BJ (cell line): ENCODE results near the gene LUZP2. TPM values are rescaled to one million over a fixed set of nuclear protein-coding genes. Genes with fewer than 3 reads are reported as not detected.

ENCODE experiments used
- CTCF ChIA-PET: fragments of 350-600 bp; formaldehyde crosslinking; extraction: SDS; loops from one replicate; lab custom pipeline; 2021; ENCODE audit warnings: antibody characterized with exemption, inconsistent platforms; lab: Yijun Ruan, JAX
- POLR2A ChIA-PET: fragments of 300-600 bp; sonication (Branson Sonifier 250); formaldehyde crosslinking; extraction: SDS; loops from one replicate; lab custom pipeline; 2021; ENCODE audit warnings: antibody characterized with exemption; lab: Charles Lee
- DNase-seq: peaks from one replicate; pipeline ENCODE4 v3.0.0-alpha.2; 2011; ENCODE audit warnings: low read depth
- H3K27me3 ChIP-seq: 2 replicates; pipeline ENCODE4 v1.6.0; 2011; ENCODE audit warnings: low read length; ENCODE audit not compliant: control insufficient read depth, insufficient read depth
- H3K36me3 ChIP-seq: 2 replicates; pipeline ENCODE4 v1.5.1; 2011; ENCODE audit warnings: low read length; ENCODE audit not compliant: control insufficient read depth, insufficient read depth
- H3K4me3 ChIP-seq: 2 replicates; pipeline ENCODE4 v1.5.1; 2011; ENCODE audit warnings: low read depth, mild to moderate bottlenecking, control low read depth, low read length
- CTCF ChIP-seq: IDR thresholded peaks from 2 replicates; pipeline ENCODE4 v1.5.1; 2011; ENCODE audit warnings: low read depth, mild to moderate bottlenecking, control low read depth, inconsistent platforms, low read length, moderate library complexity; ENCODE audit not compliant: insufficient read depth
- polyA plus RNA-seq: library from polyadenylated mRNA; depleted of rRNA; stranded (reverse); fragments of >200 nt; gene quantifications from 2 replicates; pipeline ENCODE4 v1.2.3, GENCODE V29; 2011

LUZP2 gene
- polyA plus RNA-seq, 1 experiment = 0.05 TPM

- Histone ChIP-seq H3K4me3 (no peak overlapping the region), H3K36me3 (no peaks in the 10 kb centered on the region), H3K27me3 (no peaks in the 10 kb centered on the region)
- ChIA-PET POLR2A (no interaction called here), CTCF (no interaction called here)
- DNase-seq = no peak
- no peak for TF ChIP-seq CTCF
Observed at GRCh38 chr11:24748261-24748660, 251.4 kb downstream of the LUZP2 start.

- no peaks in the 10 kb centered on the region for H3K27me3 ChIP-seq
- H3K4me3 ChIP-seq = no peak overlapping the region
- no peak for TF ChIP-seq CTCF
- H3K36me3 ChIP-seq = no peaks in the 10 kb centered on the region
- CTCF ChIA-PET = no interaction called here
- POLR2A ChIA-PET = no interaction called here
- no peak for DNase-seq
Observed at GRCh38 chr11:24754406-24754805, 257.6 kb downstream of the LUZP2 start.

- no peak overlapping the region for H3K4me3 ChIP-seq
- TF ChIP-seq CTCF = no peak
- POLR2A ChIA-PET = no interaction called here
- H3K27me3 ChIP-seq = no peaks in the 10 kb centered on the region
- H3K36me3 ChIP-seq = no peaks in the 10 kb centered on the region
- CTCF ChIA-PET = no interaction called here
- no peak for DNase-seq
Observed at GRCh38 chr11:24755260-24755839, 258.5 kb downstream of the LUZP2 start.

GRCh38 chr11:24759742-24760141, 262.9 kb downstream of the LUZP2 start:
- no peak for TF ChIP-seq CTCF
- CTCF ChIA-PET = no interaction called here

GRCh38 chr11:24760681-24761080, 263.8 kb downstream of the LUZP2 start:
- TF ChIP-seq CTCF = no peak
- DNase-seq = no peak
- Histone ChIP-seq H3K27me3 (no peaks in the 10 kb centered on the region), H3K4me3 (no peak overlapping the region), H3K36me3 (no peaks in the 10 kb centered on the region)
- POLR2A ChIA-PET = no interaction called here
- CTCF ChIA-PET = no interaction called here

More at GRCh38 chr11:24759742-24760141, 262.9 kb downstream of the LUZP2 start:
- DNase-seq = no peak
- POLR2A ChIA-PET = no interaction called here
- H3K4me3 ChIP-seq = no peak overlapping the region
- no peaks in the 10 kb centered on the region for H3K36me3 ChIP-seq
- H3K27me3 ChIP-seq = no peaks in the 10 kb centered on the region
